NOMO-1 treated with dmso at 0.1 percent for 144 hours (cell line): ENCODE measurements around the gene FHAD1.
"Not testable (repeated sequence)": the region's sequence is repeated elsewhere in the genome, so short reads cannot be mapped to it uniquely, and the experiment has no call there.

Source experiments
- DNase-seq: peaks from one replicate; lab custom pipeline; 2025; ENCODE audit not compliant: unreplicated experiment; lab: John Stamatoyannopoulos, UW

The FHAD1 gene

GRCh38 chr1:15412175-15412800, 165.3 kb downstream of the FHAD1 start:
- DNase-seq, result no peak

- DNase-seq, result no peak
Observed at GRCh38 chr1:15412843-15413242, 165.8 kb downstream of the FHAD1 start.

- DNase-seq, result no peak
Observed at GRCh38 chr1:15413563-15414444, 166.8 kb downstream of the FHAD1 start.

GRCh38 chr1:15414445-15414983, 167.5 kb downstream of the FHAD1 start:
- DNase-seq, result no peak

- no peak for DNase-seq
Observed at GRCh38 chr1:15417059-15417934, 170.3 kb downstream of the FHAD1 start.

- DNase-seq, result no peak
Observed at GRCh38 chr1:15418806-15419515, 171.9 kb downstream of the FHAD1 start.

GRCh38 chr1:15420853-15421465, 173.9 kb downstream of the FHAD1 start:
- no peak for DNase-seq

GRCh38 chr1:15422871-15423270, 175.8 kb downstream of the FHAD1 start:
- DNase-seq, result no peak

GRCh38 chr1:15423355-15424077, 176.5 kb downstream of the FHAD1 start:
- no peak for DNase-seq

- no peak for DNase-seq
Observed at GRCh38 chr1:15424146-15424667, 177.2 kb downstream of the FHAD1 start.

- no peak for DNase-seq
Observed at GRCh38 chr1:15424981-15425380, 178.0 kb downstream of the FHAD1 start.

GRCh38 chr1:15425521-15425920, 178.5 kb downstream of the FHAD1 start:
- DNase-seq, result no peak

GRCh38 chr1:15425958-15426357, 178.9 kb downstream of the FHAD1 start:
- no peak for DNase-seq

GRCh38 chr1:15426492-15427279, 179.7 kb downstream of the FHAD1 start:
- DNase-seq, result no peak

GRCh38 chr1:15427280-15427666, 180.2 kb downstream of the FHAD1 start:
- no peak for DNase-seq

GRCh38 chr1:15428252-15428651, 181.2 kb downstream of the FHAD1 start:
- DNase-seq, result not testable (repeated sequence)

GRCh38 chr1:15428815-15429435, 181.9 kb downstream of the FHAD1 start:
- DNase-seq, result no peak

GRCh38 chr1:15429701-15430149, 182.7 kb downstream of the FHAD1 start:
- no peak for DNase-seq
